Mucosa of descending colon (tissue), 3 donors: ENCODE measurements around the gene OR10T2. TPM values are rescaled to one million over a fixed set of nuclear protein-coding genes. Genes with fewer than 3 reads are reported as not detected.
"Not testable (repeated sequence)": the region's sequence is repeated elsewhere in the genome, so short reads cannot be mapped to it uniquely, and the experiment has no call there.

Experiments used
- ATAC-seq: fragments of 200-7000 bp; cut with Tn5 transposase; one replicate; pipeline ENCODE4 v1.9.1; 2020; ENCODE audit warnings: mild to moderate bottlenecking, moderate library complexity
- DNase-seq, 3 donors: peaks; one replicate each; pipeline ENCODE4 v3.0.0-alpha.2; 2020
- H3K36me3 ChIP-seq: fragments of 200-600 bp; one replicate; pipeline ENCODE4 v1.8.0; 2021; ENCODE audit warnings: low read depth, mild to moderate bottlenecking
- H3K4me1 ChIP-seq: fragments of 200-600 bp; one replicate; pipeline ENCODE4 v1.8.0; 2021; ENCODE audit warnings: low read depth, mild to moderate bottlenecking
- H3K4me3 ChIP-seq: fragments of 200-600 bp; one replicate; pipeline ENCODE4 v1.8.0; 2021; ENCODE audit warnings: mild to moderate bottlenecking
- H3K9me3 ChIP-seq: fragments of 200-600 bp; one replicate; pipeline ENCODE4 v1.8.0; 2021; ENCODE audit warnings: mild to moderate bottlenecking
- CTCF ChIP-seq: fragments of 200-600 bp; IDR thresholded peaks from one replicate; pipeline ENCODE4 v1.8.0; 2022; ENCODE audit warnings: antibody characterized with exemption, mild to moderate bottlenecking
- intact Hi-C, 2 donors: fragments of 100-400 bp; cut with DNase I in 1 of 2; cut with micrococcal nuclease in 1 of 2; formaldehyde crosslinking; loops; one replicate each; pipeline versions ENCODE4 v1.11.0 to v1.11.1; 2022; cut with DNase I, micrococcal nuclease
- long read RNA-seq, 2 donors: library from polyadenylated mRNA; unstranded; transcript quantifications; one replicate each; pipeline ENCODE4 v2.0.0, GENCODE V29; 2019 to 2021
- total RNA-seq, 3 donors: library from RNA; stranded (reverse); fragmentation: NEBNext Ultra II Directional in 2 of 3; extraction: Animal tissue kit (Norgen Biotek cat#: 25700) in 2 of 3; gene quantifications; one replicate each; pipeline versions ENCODE4 v1.2.1 to v1.2.4, GENCODE V29; 2021 to 2023
- donor health status: DM: no; HTN: no; CAD: no; lungs with moderate emphysema.
- donor health status: DM: no; HTN: no; CAD: no.
- donor health status: DM: no; HTN: yes; CAD: no.

The OR10T2 gene
- total RNA-seq: not detected
- long read RNA-seq, donor 1: 0 reads
- long read RNA-seq, donor 2: 0 reads

DNA sequence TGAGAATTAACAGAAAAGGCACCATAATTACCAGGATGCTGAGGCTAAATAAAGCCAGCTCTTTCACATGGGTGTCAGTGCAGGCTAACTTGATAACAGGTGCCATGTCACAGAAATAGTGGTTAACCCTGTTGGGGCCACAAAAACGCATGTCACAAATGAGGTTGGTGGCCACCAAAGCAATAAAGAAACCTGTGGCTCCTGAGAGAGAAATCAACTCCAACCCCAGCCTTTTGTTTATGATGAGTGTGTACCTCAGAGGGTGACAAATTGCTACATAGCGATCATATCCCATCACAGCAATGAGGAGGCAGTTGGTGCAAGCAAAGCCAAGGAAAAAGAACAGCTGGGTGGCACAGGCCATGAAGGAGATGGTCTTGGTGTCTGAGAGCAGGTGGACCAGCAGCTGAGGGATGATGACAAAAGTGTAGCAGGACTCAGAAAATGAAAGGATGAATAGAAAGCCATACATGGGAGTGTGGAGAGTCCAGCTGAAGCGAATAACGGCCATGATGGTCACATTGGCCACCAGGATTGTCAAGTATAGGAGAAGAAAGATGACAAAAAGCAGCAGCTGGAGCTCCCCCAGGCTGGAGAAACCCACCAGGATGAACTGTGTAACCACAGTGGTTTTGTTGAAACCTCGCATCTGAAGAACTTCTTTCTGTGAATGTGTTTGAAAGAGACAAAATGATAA, at the start of gene OR10T2:
TSS of gene OR10T2 (minus strand) at position 649 of the 697 bp plus-strand sequence. CDS start at position 649, 0 bp downstream.
- ATAC-seq: no peak
- no peak for DNase-seq
- TF ChIP-seq CTCF: no peak
- Histone ChIP-seq H3K4me1 (no peaks in the 10 kb centered on the region), H3K4me3 (no peak within 1 kb of the TSS), H3K9me3 (no peaks in the 10 kb centered on the region), H3K36me3 (no peaks in the 10 kb centered on the region)
- intact Hi-C loops: no loop called here

DNA sequence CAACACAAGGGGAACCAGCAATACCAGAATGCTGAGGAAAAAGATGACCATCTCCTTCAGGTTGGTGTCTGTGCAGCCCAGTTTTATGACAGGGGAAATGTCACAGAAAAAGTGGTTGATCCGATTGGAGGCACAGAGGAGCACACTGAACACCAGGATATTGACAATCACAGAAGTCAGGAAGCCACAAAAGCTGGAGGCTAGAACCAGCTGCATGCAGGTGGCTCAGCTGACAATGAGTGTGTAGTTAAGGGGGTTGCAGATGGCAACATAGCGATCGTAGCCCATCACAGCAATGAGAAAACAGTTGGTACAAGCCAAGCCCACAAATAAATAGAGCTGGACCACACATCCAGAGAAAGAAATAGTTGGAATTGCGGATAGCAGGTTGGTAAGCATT, 46.1 kb upstream of the OR10T2 start:
- Histone ChIP-seq H3K4me1 (no peaks in the 10 kb centered on the region), H3K4me3 (no peak overlapping the region), H3K9me3 (no peaks in the 10 kb centered on the region), H3K36me3 (no peaks in the 10 kb centered on the region)
- ATAC-seq (no peak), DNase-seq (no peak)
- no peak for TF ChIP-seq CTCF
- intact Hi-C loops: no loop called here

DNA sequence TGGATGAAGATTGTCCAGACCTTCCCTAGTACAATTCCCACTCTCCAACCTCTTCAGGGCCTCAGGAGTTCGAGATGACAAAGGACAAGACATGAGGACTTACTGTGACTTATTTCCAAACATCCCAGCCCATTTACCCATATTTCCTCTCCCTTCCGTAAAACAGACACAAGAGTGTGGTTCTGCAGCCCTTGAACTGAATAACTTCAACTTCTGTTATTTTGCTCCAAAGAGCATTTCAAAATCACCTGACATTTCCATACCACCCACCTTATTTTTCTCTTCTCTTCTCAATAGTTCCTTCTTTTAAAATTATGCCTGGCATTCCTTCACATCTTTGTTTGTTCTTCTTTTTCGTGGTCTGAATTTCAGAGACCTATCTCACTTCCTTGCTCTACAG, 35.5 kb upstream of the OR10T2 start:
- Histone ChIP-seq H3K4me3 (no peak overlapping the region), H3K9me3 (peaks cover 5% of the 10 kb centered on the region), H3K36me3 (no peaks in the 10 kb centered on the region), H3K4me1 (no peaks in the 10 kb centered on the region)
- no peak for ATAC-seq
- intact Hi-C loops: no loop called here
- no peak for TF ChIP-seq CTCF
- no peak for DNase-seq

- H3K4me1 ChIP-seq, ATAC-seq, H3K36me3 ChIP-seq, H3K9me3 ChIP-seq, DNase-seq, intact Hi-C loops, H3K4me3 ChIP-seq: not testable (repeated sequence)
These were observed 30.9 kb upstream of the OR10T2 start for GRCh38 chr1:158430163-158430562.

DNA sequence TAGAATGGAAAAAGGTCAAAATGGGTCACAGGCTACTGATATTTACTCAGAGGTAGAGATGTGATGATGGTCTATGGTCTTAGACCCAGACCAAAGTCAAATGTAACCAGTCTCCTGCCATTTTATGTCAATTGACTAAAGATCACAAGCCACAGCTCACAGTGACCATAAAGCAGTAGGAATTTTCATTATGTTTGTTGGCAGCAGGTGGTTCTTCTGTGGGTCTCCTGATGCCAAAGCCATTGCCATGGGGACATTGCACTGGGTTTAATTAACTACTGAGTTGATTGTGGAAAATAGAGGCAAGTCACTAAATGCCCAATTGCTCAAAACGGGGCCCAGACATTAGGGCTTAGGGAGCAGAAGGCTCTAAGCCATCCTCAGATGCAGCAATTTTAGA, 26.9 kb upstream of the OR10T2 start, which contains the start of gene OR10K2:
TSS of gene OR10K2 (minus strand) at position 101 of the 400 bp plus-strand sequence. CDS start 5,371 bp downstream, outside the sequence.
- Histone ChIP-seq H3K9me3 (no peaks in the 10 kb centered on the region), H3K4me1 (no peaks in the 10 kb centered on the region), H3K36me3 (no peaks in the 10 kb centered on the region), H3K4me3 (no peak within 1 kb of the TSS)
- TF ChIP-seq CTCF: no peak
- ATAC-seq: no peak
- DNase-seq: no peak
- intact Hi-C loops: no loop called here

- intact Hi-C loops: no loop called here
- no peak for TF ChIP-seq CTCF
- Histone ChIP-seq H3K9me3 (no peaks in the 10 kb centered on the region), H3K36me3 (no peaks in the 10 kb centered on the region), H3K4me3 (no peak overlapping the region), H3K4me1 (no peaks in the 10 kb centered on the region)
- no peak for ATAC-seq
- DNase-seq: no peak
These were observed 25.8 kb upstream of the OR10T2 start for GRCh38 chr1:158425027-158425426.
